ENCODE measurements around the gene SRGAP3.
A peak's percentile ranks its signal among the peaks of the same experiment; 100 is the strongest.

SRGAP3 gene

DNA sequence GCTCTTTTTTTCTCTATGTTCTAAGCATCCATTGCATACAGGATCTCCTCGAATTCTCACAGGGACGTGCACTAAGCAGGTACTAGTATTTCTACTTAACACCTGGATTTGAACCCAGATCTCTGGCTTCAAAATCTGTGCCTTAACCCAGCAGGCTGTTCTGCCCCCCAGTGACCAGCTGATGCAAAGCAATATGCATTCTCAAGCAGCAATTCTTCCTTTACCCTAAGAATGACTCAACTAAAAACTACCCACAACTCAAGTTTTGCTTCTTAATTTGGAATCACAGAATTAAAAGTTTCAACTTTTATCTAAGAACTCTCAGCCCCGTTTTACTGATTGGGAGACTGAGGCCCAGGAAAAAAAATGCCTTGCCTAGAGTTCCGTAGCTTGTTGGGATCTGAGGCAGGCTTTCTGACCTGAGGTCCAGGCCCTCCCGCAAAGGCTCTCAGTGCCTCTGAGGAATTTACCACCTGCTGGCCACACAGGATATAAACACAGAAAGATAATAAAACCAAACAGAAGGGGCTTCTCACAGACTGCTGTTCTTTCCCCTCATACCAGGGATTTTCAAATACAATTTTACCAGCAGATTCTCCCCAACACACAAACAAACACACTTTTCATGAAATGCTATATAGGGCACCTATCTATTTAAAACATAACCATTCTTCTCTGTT is 170.7 kb downstream of the SRGAP3 start:
- no peak for DNase-seq

DNA sequence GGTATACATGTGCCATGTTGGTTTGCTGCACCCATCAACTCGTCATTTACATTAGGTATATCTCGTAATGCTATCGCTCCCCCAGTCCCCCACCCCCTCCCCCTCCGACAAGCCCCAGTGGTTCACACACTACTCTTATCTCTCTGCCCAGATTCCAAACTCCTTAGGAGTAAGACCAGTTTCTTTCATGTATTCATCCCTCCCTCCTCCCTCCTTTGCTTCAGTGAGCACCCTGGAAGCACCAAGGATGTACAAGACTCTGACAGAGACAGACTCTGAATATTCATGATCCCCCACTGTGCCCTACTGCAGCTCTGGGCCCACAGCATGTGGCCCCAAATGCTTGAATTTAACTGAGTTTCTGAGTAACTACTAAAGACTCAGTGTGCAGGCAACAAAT is 172.4 kb downstream of the SRGAP3 start:
- DNase-seq, result no peak

DNA sequence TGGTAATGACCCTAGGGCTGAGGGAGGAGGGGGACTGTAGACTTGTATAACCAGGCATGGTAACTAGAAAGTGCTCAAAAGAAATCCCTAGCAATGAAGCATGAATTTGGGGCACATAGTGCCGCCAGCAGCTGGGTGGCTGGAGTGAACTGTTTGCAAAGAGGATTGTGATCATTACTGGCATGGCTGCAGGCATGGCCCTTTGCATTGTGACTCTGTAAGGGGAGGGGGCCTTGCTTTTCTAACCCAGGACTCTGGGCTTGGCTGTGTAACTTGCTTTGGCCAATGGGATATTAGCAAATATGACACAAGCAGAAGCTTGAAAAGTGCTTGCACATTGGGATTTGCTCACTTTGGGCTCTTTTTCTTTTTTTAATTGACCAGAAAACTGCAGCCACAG is 173.7 kb downstream of the SRGAP3 start:
- DNase-seq, result no peak

DNA sequence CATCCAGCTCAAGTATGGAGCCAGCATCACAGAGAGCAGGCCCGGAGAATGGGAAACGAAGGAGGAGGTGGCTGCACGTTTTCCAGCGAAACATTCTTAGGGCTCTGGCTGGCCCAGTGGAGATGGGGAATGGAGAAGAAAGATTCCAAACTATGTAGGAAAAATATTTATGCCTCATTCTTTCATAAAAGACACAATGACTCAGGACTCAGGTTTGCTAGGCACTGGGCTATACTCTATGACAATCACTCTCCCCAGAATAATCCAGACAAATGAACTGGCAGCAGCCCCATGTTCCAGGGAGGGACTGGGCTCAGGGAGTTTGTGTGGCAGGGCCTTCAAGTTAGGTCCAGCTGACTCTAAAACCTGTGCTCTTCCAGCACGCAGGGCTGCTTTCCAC is 175.4 kb downstream of the SRGAP3 start:
- no peak for DNase-seq

DNA sequence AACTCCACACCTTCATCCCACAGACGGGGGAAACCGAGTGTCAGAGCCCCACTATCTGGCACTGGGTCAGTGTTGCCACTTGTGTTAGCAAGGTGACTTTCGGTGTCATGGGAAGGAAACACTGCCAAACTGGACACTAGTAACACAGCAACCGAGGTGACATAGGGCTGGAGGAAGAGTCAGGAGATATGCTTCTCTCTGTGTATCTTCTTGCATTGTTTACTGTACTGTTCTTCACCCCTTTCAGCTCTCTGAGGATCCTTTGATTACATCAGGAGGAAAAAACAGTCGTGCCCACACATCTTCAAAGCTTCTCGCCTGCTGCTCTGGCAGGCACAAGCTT is 176.8 kb downstream of the SRGAP3 start:
- DNase-seq, result no peak

DNA sequence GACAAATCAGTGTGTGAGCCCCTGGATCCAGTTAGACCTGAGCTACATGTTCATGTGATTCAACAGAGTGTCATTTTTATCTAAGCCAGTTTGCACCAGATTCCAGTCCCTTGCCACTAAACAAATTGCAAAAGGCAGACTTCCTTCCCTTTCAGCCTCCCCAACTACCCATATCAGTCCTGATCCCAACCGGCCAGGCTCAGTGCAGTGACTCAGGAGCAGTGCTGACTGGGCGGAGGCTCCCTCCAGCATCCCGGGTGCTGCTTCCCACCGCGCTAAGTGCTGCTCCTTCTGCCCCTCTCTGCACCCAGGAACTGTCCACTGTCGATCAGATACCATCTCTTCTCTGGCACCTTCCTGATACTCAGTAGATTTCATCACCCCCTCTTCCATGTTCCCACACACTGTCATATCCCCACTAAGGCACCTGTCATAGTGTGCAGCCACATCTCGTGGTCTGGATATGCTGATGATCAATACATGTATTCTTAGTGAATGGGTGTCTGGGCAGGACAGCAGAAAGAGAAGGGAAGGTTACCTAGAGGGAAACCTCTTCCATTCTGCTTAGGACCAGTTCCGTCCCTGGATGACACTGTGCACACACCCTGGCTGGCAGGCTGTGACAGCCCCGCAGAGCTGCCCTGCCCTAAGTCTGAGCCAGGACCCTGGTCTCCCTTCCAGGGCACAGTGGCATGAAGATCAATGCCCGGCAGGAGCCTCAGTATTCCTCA is 177.3 kb downstream of the SRGAP3 start:
- no peak for DNase-seq

DNA sequence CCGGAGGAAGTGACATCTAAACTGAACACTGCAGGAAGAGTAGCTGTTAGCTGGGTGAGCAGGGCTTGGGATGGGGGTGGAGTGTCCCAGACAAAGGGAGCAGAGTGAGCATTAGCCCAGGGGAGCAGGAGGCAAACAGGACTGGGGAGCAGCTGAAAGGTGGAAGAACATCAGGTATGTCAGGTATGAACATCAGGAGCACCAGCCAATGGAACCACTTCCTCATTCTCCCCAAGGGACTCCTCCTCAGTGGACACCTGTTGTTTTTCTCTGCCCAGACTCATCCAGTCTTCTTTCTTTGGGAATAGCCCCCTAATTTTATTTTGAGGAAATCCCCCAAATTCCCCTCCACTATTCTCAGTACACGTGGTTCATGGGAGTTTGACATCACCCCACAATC is 178.5 kb downstream of the SRGAP3 start:
- DNase-seq, result no peak

DNA sequence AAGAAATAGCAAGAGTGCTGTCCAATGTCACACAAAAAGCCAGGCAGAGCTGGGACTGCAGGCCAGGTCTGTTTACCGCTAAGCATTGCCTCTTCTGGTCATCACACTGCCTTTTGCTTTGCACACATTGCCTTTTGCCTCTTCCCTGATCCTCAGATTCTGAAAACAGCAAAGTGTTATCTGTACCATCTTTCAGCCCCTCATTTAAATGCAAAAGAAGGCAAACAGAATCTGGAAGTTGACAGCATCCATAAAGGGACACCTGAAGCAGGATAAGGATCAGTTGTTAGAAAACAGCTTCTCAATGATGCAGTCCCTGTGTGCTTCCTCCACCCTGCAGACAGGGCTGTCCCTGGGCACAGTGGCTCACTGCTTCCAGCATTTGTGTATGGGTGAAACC is 179.5 kb downstream of the SRGAP3 start:
- DNase-seq, result no peak

DNA sequence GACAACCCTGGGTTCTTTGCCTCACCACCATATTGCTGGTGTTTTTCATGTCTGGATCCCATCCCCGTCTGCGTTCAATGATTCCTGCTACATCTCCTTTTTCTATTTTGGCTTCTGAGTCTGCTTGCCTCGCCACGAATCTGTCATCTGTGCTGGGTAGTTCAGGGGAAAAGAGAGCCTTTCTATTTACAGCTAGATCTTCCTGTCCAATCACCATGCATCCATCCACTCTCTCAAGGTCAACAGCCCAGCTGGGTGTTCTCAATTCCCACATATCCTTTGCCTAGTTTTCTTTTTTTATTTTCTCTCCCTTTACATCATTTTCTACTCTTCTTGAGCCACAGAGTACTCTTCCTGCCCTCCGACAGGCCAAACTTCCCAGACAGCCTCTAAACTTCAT is 181.4 kb downstream of the SRGAP3 start:
- no peak for DNase-seq

DNA sequence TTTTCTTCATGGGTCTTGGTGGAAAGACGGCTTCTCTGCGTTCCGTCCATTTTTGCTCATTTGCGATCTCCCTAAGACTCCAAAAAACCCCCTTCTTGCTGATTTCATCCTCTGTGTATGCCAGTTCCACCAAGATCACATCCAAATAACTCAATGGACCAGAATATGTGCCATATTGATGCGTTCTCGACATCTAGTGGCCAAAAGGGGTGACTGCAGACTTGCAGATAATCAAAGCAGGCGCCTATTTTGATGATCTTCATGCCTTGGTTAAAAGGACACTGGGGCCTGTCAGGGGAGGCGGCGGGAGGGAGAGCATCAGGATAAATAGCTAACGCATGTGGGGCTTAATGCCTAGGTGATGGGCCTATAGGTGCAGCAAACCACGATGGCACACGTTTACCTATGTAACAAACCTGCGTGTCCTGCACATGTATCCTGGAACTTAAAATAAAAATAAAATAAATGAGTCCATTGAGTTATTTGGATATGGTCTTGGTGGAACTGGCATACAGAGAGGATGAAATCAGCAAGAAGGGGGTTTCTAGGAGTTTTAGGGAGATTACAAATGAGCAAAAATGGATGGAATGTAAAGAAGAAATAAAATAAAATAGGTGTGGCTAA is 182.0 kb downstream of the SRGAP3 start:
- peak in 1 of 2 donors; percentile 19 for DNase-seq

DNA sequence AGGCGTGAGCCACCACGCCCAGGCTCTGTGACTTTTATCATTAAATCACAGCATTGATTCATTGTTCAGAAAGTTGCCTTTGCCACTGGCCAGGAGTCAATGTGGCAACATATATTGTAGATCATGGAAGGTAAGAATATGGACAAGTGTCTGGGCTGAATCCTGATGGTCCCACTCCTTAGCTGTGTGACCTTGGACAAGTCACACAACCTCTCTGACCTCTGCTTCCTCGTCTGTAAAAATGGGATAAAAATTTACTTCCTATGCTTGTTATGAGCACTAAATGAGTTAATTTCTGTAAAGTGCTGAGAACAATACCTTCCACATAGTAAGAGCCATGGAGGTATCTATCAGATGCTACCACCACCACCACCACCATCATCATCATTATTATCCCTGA is 182.7 kb downstream of the SRGAP3 start:
- no peak for DNase-seq

DNA sequence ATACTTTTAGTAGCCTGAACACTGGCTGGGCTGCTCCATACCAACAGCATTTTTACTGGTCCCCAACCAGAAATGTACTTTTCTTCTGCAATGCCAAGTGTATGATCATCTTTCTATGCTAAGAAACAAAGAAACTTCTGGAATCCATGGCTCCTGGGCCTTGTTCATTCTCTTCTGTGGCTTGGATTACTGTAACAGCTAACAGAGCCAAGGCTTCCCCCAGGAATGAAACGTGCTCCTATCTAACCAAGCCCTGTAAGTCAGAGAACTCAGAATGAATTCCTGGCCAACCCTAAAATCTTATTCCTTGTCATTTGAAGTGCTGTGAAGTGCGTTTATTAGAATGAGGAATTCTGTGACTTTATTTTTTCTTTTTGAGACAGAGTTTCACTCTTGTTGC is 183.3 kb downstream of the SRGAP3 start:
- no peak for DNase-seq

DNA sequence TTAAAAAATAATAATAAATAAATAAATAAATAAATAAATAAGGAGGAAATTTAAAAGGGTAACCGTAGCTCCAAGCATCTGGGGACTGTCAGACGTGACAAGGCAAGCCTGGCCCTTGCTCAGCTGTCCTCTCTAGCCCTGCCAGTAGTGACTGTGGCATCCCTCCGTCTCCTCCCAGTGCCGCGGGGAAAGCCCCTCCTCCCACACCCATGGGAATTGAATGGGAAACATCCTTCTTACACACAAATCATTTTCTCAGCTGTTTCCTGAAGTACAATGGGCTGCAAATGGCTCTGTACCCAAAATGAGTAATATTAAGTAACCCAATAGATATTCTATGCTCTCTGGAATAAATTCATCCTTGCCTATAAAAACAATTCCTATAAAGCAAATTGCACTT is 184.6 kb downstream of the SRGAP3 start:
- no peak for DNase-seq

DNA sequence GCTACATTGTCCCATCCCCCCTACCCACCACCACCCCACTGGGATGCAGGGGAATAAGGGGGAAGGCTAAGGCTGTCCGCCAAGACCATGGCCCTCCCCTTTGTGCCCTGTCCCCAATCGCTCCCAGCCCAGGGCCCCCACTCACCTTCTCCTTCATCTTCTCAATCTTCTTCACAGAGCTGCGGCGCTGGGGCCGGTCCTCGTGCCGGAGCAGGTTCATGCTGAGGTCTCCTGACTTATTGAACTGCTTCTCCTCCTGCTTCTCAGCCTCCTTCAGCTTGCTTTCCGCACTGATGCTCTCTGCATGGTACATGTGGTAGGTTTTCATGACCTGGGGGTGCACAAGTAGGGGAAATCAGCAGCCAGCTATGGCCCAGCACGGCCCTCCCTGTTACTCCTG is 185.2 kb downstream of the SRGAP3 start:
- no peak for DNase-seq

DNA sequence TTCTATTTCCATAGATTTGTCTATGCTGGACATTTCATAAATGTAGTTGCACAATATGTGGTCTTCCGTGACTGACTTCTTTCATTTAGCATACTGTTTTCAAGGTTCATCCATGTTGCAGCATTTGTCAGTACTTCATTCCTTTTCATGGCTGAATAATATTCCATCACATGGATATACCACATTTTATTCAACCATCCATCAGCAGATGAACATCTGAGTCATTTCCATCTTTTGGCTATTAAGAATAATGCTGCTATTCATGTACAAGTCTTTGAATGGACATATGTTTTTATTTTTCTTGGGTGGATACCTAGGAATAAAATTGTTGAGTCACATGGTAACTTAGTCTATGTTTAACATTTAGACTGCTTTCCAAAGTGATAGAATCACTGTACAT is 186.9 kb downstream of the SRGAP3 start:
- DNase-seq, result no peak

DNA sequence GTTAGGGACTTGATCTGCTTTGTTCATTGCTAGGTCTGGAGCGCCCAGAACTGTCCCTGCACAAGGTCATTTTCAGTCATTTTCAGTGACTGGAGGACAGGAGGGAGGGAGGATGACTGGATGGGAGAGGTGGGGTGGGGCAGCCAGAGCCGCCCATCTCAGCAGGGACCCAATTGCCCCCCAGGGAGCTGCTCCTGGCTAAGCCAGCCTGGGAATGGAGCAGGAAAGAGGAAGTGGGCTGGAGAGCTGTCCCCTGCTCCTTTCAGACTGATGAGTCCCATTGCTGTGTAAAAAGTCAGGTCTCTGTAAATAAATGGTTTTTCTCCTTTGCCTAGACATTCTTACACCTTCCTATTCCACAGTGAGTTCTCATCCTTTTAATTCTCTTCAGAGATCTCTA is 187.8 kb downstream of the SRGAP3 start:
- no peak for DNase-seq

DNA sequence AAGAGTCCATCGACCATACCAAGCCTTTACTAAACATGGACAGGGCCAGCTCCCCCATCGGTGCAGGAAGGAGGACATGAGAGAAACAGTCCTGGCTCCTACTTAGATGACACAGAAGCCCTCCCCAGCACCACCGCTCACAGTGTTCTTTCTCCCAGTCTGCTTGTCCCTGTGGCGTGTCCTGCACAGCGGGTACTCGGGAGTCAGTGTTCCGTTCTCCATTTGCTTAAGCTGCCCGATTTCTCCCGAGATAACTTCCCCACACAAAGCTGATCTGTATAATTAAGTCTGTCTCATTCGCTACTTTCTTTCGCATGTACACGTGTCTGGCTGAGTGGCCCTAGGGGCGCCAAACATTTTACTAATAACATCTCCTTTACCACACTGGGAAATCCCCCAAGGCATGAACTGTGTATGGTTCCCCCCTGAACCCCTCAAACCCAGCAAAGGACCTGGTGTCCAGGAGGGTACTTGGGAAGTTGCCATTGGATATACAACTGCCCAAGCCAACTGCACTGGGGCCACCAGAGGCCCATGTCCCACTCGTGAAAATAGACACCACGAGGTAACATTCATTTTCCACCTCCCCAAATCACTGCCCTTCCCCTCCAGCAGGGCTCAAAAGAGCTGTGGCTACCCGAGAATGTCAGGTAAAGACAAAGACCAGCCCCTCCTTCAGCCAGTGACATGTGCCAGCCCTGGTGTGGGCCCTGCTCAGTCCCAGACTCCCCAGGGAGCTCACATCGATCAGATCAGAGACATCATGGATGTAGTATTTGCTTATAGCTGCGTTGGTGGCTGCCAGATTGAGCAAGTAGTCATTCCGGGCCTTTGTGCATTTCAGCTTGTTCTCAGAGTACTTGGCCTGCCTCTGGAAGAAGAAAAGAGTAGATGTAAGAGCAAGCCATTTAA is 189.7 kb downstream of the SRGAP3 start:
- DNase-seq, result no peak

DNA sequence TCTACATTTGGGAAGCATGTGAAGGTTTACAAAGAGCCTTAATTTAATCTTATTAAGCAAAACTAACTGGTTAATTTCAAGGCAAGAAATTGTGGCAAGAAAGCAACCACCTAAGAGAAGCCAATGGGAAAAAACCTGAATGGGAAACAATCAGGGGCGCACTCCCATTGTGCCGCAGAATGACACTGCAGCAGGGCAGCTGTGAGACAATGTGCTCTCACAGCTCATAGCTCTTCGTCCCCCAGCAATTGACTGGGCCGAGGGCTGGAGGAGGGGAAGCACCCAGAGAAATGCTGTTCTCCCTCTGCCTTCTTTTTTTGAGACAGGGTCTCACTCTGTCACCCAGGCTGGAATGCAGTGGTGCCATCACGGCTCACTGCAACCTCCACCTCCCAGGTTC is 192.9 kb downstream of the SRGAP3 start:
- no peak for DNase-seq

DNA sequence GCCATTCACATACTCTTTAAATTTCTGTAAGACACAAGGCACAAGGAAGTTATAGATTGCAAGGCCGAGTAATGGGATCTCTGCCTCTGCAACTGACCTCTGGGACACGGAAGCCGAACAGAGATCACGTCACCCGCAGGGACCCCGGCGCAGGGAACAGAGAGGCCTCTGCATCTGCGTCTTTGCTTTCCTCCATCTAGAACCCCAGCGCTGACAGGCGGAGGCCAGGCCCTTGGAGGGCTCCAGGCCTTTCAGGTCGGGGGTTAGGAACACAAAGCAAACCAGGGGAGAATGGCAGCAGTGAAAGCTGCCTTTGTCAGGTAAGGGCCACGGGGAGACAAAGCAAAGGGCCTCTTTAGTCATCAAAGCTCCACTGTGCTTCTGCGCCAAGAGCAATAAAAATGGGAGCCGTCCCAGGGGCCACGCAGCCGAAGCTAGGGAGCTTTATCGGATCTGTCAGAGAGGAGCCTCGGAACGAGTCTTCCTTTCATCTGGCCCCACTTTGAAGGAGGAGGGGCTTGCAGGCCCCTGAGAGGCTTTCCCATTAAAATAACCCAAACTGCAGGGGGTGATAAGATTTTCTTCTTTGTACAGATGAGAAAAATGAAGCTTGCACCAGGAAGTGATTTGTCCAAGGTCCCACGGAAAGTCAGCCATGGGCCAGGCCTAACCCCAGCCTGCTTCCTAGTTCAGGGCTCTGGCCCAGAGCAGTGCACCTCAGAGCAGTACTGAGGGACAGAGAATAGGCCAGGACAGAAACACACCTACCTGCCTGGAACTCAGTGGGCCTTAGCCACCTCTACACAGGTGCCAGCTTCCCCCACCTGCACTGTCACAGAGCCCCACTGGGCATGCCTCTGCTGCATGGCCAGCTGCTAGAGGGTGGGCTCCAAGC is 201.7 kb downstream of the SRGAP3 start:
- no peak for DNase-seq

DNA sequence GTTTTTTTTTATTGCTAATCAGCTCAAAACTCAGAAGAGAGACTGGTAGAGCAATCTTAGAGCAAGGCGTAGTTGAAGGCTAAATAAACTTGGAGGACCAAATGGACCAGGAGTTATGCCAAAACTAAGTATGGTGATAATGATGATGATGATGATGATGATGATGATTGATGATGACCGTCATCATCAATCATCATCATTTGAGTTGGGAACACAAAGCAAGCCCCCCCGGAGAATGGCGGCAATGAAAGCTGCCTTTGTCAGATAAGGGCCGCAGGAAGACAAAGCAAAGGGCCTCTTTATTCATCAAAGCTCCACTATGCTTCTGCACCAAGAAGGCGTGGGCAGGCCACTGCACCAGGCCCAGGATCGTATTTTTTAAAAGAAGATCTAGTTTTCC is 204.1 kb downstream of the SRGAP3 start:
- no peak for DNase-seq

DNA sequence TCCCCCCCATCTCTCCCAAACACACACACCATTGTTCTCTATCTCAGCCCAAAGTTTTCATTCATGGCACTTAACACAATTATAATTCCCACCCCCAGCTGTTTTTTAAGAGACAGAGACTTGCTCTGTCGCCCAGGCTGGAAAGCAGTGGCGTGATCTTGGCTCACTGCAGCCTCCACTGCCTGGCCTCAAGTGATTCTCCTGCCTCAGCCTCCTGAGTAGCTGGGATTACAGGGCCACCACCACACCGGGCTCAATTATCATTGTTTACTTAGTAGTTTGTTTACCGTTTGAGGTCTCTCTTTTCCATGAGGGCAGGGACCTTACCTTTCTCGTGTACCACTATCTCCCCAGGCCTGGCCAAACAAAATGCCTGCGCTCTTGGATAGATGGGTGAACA is 206.4 kb downstream of the SRGAP3 start:
- DNase-seq, result no peak

DNA sequence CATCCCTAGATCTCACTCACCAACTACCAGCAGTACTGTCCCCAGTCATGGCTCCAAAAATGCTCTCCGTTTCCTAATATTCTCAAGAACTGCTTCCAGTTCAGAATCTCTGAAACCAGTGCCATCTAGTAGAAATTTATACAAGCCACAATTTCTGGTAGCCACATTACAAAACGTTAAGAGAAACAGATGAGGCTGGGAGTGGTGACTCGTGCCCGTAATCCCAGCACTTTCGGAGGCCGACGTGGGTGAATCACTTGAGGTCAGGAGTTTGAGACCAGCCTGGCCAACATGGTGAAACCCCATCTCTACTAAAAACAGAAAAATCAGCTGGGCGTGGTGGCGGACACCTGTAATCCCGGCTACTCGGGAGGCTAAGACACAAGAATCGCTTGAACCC is 207.8 kb downstream of the SRGAP3 start:
- no peak for DNase-seq

All from CD4-positive, alpha-beta T cell treated with Interferon alpha-2 for 1 hour (primary cell).